Measurements from ENCODE around the gene MOCS3. TPM values are rescaled to one million over a fixed set of nuclear protein-coding genes. Genes with fewer than 3 reads are reported as not detected.
A peak's percentile ranks its signal among the peaks of the same experiment; 100 is the strongest.

MOCS3 gene
- total RNA-seq: 8.7 and 9.5 TPM in 2 replicates

GRCh38 chr20:50958615-50959542 is at the start of gene MOCS3:
Gene MOCS3, plus strand, starts transcription at chr20:50958818. Its CDS starts 25 bp downstream, at chr20:50958843.
- peak; percentile 76 for DNase-seq (ENCODE audit: low read depth, low spot score)

DNA sequence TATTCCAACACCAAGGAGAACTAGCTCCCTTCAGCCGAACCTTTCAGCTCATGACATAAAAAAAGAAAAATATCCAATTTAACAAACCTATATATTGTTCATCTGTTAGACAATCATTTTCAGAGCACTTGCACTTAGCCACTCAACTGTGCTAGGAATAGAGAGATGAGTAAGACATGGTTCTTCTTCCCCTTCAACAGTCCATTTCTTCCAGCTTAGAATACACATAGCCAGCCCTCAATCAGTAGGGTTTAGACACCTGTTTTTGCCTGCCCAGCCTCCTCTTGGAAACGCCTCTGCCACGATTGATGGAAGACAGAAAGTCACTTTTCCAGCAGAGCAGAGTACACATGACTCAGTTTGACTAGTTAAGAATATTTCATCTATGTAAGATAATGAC is 49.2 kb upstream of the MOCS3 start:
- DNase-seq (ENCODE audit: low read depth, low spot score): no peak

GRCh38 chr20:50911030-50911429 is 47.6 kb upstream of the MOCS3 start:
- no peak for DNase-seq (ENCODE audit: low read depth, low spot score)

GRCh38 chr20:50911716-50912115 is 46.9 kb upstream of the MOCS3 start:
- DNase-seq (ENCODE audit: low read depth, low spot score): no peak

- peak; percentile 33 for DNase-seq (ENCODE audit: low read depth, low spot score)
Measured at GRCh38 chr20:50913690-50914375, 44.8 kb upstream of the MOCS3 start.

- DNase-seq (ENCODE audit: low read depth, low spot score): no peak
Measured at GRCh38 chr20:50915424-50915823, 43.2 kb upstream of the MOCS3 start.

- DNase-seq (ENCODE audit: low read depth, low spot score): no peak
Measured at GRCh38 chr20:50916257-50916656, 42.4 kb upstream of the MOCS3 start.

GRCh38 chr20:50916934-50917333 is 41.7 kb upstream of the MOCS3 start:
- no peak for DNase-seq (ENCODE audit: low read depth, low spot score)

- no peak for DNase-seq (ENCODE audit: low read depth, low spot score)
Measured at GRCh38 chr20:50918403-50918802, 40.2 kb upstream of the MOCS3 start.

DNA sequence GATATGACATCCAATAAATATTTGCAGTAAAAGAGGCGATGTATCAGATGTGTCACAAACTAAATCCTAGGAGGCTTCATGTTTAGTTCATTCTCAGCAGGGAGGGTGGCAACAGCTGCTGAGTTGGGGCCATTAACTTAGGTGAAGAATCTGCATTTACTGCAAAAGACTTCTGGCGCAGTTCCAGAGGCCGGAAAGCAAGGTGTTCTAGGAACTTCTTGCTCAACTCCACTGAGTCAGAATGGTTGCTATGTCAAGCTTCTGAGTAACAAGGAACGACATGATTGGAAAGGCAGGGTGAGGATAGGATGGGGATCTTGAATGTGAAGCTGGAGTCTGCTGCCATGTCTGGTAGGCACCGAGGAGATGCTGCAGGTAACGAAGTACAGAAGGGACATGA is 39.1 kb upstream of the MOCS3 start:
- DNase-seq (ENCODE audit: low read depth, low spot score): no peak

DNA sequence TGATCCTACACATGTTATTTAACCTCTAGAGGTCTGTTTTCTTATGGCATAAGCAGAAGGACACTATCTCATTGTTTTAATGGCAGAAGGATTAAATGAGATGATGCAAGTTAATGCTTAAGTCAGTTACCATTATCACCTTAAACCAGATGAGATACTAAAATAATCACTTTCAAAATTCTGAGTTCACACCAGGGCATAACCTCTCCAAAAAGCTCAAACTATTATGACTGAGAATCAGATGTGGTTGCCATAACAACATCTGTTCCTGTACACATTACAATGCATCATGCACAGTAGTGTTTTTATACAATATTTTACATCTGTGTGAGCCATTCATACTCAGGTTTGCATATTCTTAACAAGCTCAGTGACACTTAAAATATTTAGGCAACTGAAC is 37.6 kb upstream of the MOCS3 start:
- no peak for DNase-seq (ENCODE audit: low read depth, low spot score)

DNA sequence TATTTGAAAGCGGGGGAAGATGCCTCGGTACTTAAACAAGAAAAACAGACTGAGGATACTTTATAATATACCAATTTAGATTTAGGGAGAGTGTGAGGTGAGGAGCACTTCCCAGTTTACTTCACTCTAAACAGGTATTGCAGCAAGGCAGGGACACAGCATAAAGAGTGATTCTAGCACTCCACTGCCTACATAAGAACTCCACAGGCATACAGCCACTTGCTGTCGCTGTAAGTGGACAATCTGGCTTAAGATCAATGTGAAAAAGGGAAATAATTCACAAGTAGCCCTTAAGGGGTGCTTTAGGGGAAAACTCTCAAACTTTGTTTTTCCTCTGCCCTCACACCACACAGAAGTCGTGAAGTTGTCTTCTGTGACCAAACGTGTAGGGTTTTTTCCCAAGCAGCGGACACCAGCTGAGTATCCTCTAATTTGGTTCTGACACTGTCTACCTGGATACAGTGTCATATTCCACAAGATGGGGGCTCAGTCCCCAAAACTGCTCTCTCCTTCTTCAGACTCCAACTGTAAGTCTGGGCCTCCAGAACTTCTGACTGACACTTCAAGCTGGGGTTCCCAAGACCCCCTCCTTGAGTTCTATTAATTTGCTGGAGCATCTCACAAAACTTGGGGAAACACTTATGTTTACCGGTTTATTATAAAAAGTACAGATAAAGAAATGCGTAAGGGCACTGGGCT is 36.7 kb upstream of the MOCS3 start:
- no peak for DNase-seq (ENCODE audit: low read depth, low spot score)

DNA sequence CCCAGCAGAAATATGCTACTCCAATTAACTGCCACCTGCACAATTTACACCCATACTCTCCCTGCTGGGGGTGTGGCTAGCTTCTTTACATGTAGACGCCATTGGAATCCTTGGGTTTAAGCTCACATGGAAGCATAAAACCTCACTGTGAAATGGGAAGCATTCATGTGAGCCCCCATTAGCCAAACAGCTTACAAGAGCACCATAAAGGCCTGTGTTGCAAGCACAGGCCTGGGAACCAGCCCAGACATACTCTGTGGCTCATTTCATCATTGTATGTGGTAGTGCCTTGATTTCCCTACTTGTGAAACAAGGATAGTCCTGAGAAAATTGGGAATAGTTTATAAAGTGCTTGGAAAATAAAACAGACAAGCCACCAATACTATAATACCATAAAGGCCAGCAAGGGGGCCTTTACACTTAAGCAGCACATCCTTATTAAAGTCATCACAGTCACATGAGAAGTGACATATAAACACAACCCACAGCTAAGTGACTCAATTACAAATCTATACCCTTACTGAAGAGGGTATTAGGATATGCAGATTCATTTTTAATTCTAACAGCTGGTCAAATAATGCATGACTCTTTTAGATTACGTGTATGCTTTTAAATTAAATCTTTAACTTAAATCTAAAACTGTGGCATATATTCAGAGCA is 34.2 kb upstream of the MOCS3 start:
- DNase-seq (ENCODE audit: low read depth, low spot score): no peak

- no peak for DNase-seq (ENCODE audit: low read depth, low spot score)
Measured at GRCh38 chr20:50926530-50926929, 32.1 kb upstream of the MOCS3 start.

- no peak for DNase-seq (ENCODE audit: low read depth, low spot score)
Measured at GRCh38 chr20:50928469-50928868, 30.1 kb upstream of the MOCS3 start.

DNA sequence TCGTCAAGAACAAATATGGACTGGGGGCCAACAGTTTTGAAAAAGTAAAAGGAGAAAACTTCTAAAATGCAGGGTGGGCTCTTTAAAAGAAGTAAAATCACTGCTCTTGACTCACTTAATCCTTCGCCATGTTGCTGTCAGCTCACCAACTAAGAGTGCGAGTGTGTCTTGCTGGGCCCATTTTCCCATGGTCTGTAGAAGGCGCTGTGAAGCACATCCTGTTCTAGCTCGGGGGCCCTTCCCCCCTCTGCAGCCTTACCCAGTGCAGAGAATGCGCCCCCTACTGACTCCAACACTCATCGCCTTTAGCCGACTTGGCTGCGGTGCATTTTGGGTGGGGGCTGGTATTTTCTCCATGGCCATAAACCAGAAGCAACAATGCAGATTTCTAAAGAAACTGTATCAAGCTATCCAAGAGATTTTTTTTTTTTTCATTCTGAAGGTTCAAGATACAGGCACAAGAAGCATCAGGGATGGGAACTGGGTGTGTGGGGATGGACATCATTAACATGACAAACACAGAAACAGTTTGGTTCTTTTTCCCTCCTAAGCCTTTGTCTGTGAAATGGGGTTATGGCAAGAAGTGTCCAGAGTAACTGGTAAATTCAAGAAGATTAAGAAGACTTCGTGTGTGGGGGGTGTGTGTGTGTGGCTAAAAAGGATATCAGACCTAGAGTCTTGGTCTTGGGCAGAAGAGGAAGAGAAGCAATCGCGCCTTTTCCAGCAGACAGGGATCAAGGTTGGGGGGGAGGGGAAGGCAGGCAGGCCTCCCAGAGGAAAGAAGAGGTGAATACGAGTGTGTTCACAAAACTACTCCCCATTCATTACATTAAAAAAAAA is 29.1 kb upstream of the MOCS3 start:
- DNase-seq (ENCODE audit: low read depth, low spot score): peak; percentile 88

GRCh38 chr20:50930139-50930975 is 28.3 kb upstream of the MOCS3 start:
- DNase-seq (ENCODE audit: low read depth, low spot score): no peak

GRCh38 chr20:50930976-50931305 is 27.7 kb upstream of the MOCS3 start:
- no peak for DNase-seq (ENCODE audit: low read depth, low spot score)

GRCh38 chr20:50931306-50932015 is 27.2 kb upstream of the MOCS3 start, which contains the start of gene ADNP:
Gene ADNP, minus strand, starts transcription at chr20:50931437. Its CDS starts 27,441 bp downstream, at chr20:50903996.
- DNase-seq (ENCODE audit: low read depth, low spot score): peak; percentile 84
